ENCODE measurements around the gene SUMF1. TPM values are rescaled to one million over a fixed set of nuclear protein-coding genes. Genes with fewer than 3 reads are reported as not detected.

The SUMF1 gene
- total and polyA plus RNA-seq, 3 donors from 2014 or later: 18.8 to 42.6 (median 27.6) TPM

GRCh38 chr3:4394567-4394966, 72.5 kb downstream of the SUMF1 start:
- no peaks in the 10 kb centered on the region for H3K27me3 ChIP-seq
- 94 to 96% methylated on average over 2 of the region's 2 CpGs for WGBS, 2 donors
- H3K27ac ChIP-seq: no peak overlapping the region
- intact Hi-C loops (cut with DNase I; ENCODE audit: low total_unique reads): no loop called here
- no peaks in the 10 kb centered on the region for H3K36me3 ChIP-seq (ENCODE audit: low read depth, missing control alignments)
- H3K9me3 ChIP-seq: no peaks in the 10 kb centered on the region
- TF ChIP-seq POLR2A (IDR thresholded peaks at IDR 0.05): no peak
- TF ChIP-seq, protein P1, sequence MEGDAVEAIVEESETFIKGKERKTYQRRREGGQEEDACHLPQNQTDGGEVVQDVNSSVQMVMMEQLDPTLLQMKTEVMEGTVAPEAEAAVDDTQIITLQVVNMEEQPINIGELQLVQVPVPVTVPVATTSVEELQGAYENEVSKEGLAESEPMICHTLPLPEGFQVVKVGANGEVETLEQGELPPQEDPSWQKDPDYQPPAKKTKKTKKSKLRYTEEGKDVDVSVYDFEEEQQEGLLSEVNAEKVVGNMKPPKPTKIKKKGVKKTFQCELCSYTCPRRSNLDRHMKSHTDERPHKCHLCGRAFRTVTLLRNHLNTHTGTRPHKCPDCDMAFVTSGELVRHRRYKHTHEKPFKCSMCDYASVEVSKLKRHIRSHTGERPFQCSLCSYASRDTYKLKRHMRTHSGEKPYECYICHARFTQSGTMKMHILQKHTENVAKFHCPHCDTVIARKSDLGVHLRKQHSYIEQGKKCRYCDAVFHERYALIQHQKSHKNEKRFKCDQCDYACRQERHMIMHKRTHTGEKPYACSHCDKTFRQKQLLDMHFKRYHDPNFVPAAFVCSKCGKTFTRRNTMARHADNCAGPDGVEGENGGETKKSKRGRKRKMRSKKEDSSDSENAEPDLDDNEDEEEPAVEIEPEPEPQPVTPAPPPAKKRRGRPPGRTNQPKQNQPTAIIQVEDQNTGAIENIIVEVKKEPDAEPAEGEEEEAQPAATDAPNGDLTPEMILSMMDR (IDR thresholded peaks at IDR 0.05): no peak
- H3K4me1 ChIP-seq: no peaks in the 10 kb centered on the region
- DNase-seq: no peak
- H3K4me3 ChIP-seq: no peak overlapping the region

DNA sequence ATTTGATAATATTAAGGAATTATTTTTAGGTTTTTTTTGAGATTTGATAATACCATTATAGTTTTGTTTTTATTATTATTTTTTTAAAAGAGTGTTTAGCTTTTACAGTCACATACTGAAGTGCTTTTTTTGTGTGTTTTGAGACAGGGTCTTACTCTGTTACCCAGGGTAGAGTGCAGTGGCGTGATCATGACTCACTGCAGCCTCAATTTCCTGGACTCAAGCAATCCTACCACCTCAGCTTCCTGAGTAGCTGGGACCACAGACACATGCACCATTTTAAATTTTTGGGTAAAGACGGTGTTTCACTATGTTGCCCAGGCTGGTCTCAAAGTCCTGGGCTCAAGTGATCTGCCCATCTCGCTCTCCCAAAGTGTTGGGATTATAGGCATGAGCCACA, 73.0 kb downstream of the SUMF1 start:
- H3K4me1 ChIP-seq: no peaks in the 10 kb centered on the region
- 84 to 97% methylated on average over 3 of the region's 3 CpGs for WGBS, 2 donors
- TF ChIP-seq, protein P1 (IDR thresholded peaks at IDR 0.05): no peak
- TF ChIP-seq POLR2A (IDR thresholded peaks at IDR 0.05): no peak
- H3K9me3 ChIP-seq: no peaks in the 10 kb centered on the region
- H3K4me3 ChIP-seq: no peak overlapping the region
- no peaks in the 10 kb centered on the region for H3K36me3 ChIP-seq (ENCODE audit: low read depth, missing control alignments)
- intact Hi-C loops (cut with DNase I; ENCODE audit: low total_unique reads): no loop called here
- no peak for DNase-seq
- H3K27me3 ChIP-seq: no peaks in the 10 kb centered on the region
- no peak overlapping the region for H3K27ac ChIP-seq

GRCh38 chr3:4392992-4393391, 74.1 kb downstream of the SUMF1 start:
- Histone ChIP-seq H3K27ac (no peak overlapping the region), H3K9me3 (no peaks in the 10 kb centered on the region), H3K4me3 (no peak overlapping the region), H3K27me3 (no peaks in the 10 kb centered on the region), H3K36me3 (ENCODE audit: low read depth, missing control alignments) (no peaks in the 10 kb centered on the region), H3K4me1 (no peaks in the 10 kb centered on the region)
- 92 to 94% methylated on average over 5 of the region's 5 CpGs for WGBS, 2 donors
- no peak for DNase-seq
- intact Hi-C loops (cut with DNase I; ENCODE audit: low total_unique reads): no loop called here
- no peak for TF ChIP-seq POLR2A (IDR thresholded peaks at IDR 0.05)
- TF ChIP-seq, protein P1 (IDR thresholded peaks at IDR 0.05): no peak

GRCh38 chr3:4387210-4388204, 79.6 kb downstream of the SUMF1 start:
- intact Hi-C loops (cut with DNase I; ENCODE audit: low total_unique reads): no loop called here
- no peaks in the 10 kb centered on the region for H3K36me3 ChIP-seq (ENCODE audit: low read depth, missing control alignments)
- no peaks in the 10 kb centered on the region for H3K4me1 ChIP-seq
- H3K27ac ChIP-seq: no peak overlapping the region
- H3K27me3 ChIP-seq: no peaks in the 10 kb centered on the region
- no peak overlapping the region for H3K4me3 ChIP-seq
- TF ChIP-seq, protein P1 (IDR thresholded peaks at IDR 0.05): no peak
- TF ChIP-seq POLR2A (IDR thresholded peaks at IDR 0.05): no peak
- no peaks in the 10 kb centered on the region for H3K9me3 ChIP-seq
- no peak for DNase-seq
- 84 to 94% methylated on average over 2 of the region's 2 CpGs for WGBS, 2 donors
